Hepatocyte (in vitro differentiated cells): ENCODE data around the gene CAPZA2.

Experiments
- EZH2phosphoT487 ChIP-seq: fragments of 200-600 bp; sonication (generic); IDR thresholded peaks from one replicate; pipeline ENCODE4 v1.6.1; 2018; ENCODE audit warnings: antibody characterized with exemption, mild to moderate bottlenecking, low read depth, moderate library complexity; ENCODE audit not compliant: unreplicated experiment, severe bottlenecking
- TF ChIP-seq, protein P1 (sequence below): fragments of 200-600 bp; sonication (generic); IDR thresholded peaks from 2 replicates; pipeline ENCODE4 v1.5.1; 2016; ENCODE audit warnings: antibody characterized with exemption, mild to moderate bottlenecking; ENCODE audit not compliant: poor library complexity

DNA sequence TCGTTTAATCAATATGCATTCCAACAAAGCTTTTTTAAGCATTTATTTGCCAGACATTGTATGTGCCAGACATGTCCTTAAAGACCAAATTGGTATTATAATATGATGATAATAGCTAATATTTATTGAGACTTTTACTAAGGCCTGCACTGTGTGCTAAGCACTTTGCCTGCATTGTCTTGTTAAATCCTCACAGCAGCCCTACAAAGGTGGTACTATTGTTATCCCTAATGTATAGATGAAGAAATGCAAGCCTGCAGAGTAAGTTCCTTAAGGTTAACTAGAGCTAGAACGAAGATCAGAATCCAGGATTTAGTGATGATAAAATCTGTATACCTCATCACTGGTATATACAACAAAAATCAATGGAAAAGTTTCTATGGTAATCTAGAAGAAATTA lies 5.3 kb upstream of the CAPZA2 start:
- TF ChIP-seq, protein P1, sequence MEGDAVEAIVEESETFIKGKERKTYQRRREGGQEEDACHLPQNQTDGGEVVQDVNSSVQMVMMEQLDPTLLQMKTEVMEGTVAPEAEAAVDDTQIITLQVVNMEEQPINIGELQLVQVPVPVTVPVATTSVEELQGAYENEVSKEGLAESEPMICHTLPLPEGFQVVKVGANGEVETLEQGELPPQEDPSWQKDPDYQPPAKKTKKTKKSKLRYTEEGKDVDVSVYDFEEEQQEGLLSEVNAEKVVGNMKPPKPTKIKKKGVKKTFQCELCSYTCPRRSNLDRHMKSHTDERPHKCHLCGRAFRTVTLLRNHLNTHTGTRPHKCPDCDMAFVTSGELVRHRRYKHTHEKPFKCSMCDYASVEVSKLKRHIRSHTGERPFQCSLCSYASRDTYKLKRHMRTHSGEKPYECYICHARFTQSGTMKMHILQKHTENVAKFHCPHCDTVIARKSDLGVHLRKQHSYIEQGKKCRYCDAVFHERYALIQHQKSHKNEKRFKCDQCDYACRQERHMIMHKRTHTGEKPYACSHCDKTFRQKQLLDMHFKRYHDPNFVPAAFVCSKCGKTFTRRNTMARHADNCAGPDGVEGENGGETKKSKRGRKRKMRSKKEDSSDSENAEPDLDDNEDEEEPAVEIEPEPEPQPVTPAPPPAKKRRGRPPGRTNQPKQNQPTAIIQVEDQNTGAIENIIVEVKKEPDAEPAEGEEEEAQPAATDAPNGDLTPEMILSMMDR: no peak
- no peak for TF ChIP-seq EZH2phosphoT487
